PC-9 (cell line): ENCODE measurements around the gene SPG11. TPM values are rescaled to one million over a fixed set of nuclear protein-coding genes. Genes with fewer than 3 reads are reported as not detected.

ENCODE experiments used
- BruUV-seq: library from RNA; stranded (reverse); fragments of 400-500 nt; replicated peaks from 2 replicates; lab custom pipeline; 2021; lab: Mats Ljungman, UMichigan
- CTCF ChIA-PET: fragments of 300-600 bp; sonication (Branson Sonifier 250); formaldehyde crosslinking; loops from one replicate; lab custom pipeline; 2022; ENCODE audit warnings: antibody characterized with exemption; lab: Charles Lee
- POLR2A ChIA-PET: fragments of 300-600 bp; sonication (Branson Sonifier 250); formaldehyde crosslinking; loops from one replicate; lab custom pipeline; 2022; ENCODE audit warnings: antibody characterized with exemption; ENCODE audit not compliant: unreplicated experiment; lab: Charles Lee
- DNase-seq, 2 experiments: peaks; one replicate each; pipeline versions ENCODE4 v3.0.0 to v3.0.0-alpha.2; 2015 to 2022; ENCODE audit warnings: mixed read lengths in 1 of 2
- H2AFZ ChIP-seq: fragments of 200-600 bp; sonication (generic); 2 replicates; pipeline ENCODE4 v1.8.1; 2017; ENCODE audit warnings: antibody characterized with exemption
- H3F3A ChIP-seq: fragments of 200-600 bp; sonication (generic); 2 replicates; pipeline ENCODE4 v1.8.1; 2017; ENCODE audit warnings: antibody characterized with exemption, mild to moderate bottlenecking, low read depth; ENCODE audit not compliant: insufficient read depth
- H3K27ac ChIP-seq: fragments of 200-600 bp; sonication (generic); 2 replicates; pipeline ENCODE4 v1.6.1; 2016; ENCODE audit warnings: mixed run types
- H3K27me3 ChIP-seq: fragments of 200-600 bp; sonication (generic); 2 replicates; pipeline ENCODE4 v1.6.1; 2016; ENCODE audit warnings: low read depth, mixed run types; ENCODE audit not compliant: insufficient read depth
- H3K36me3 ChIP-seq: fragments of 200-600 bp; sonication (generic); 2 replicates; pipeline ENCODE4 v1.6.1; 2016; ENCODE audit warnings: low read depth, mixed run types
- H3K4me1 ChIP-seq: fragments of 200-600 bp; sonication (generic); replicated peaks from 2 replicates; pipeline ENCODE4 v1.6.1; 2016; ENCODE audit warnings: mixed run types; ENCODE audit not compliant: insufficient read depth
- H3K4me2 ChIP-seq: fragments of 200-600 bp; sonication (generic); 2 replicates; pipeline ENCODE4 v1.6.1; 2017; ENCODE audit warnings: mixed run types
- H3K4me3 ChIP-seq: fragments of 200-600 bp; sonication (generic); 2 replicates; pipeline ENCODE4 v1.6.1; 2016; ENCODE audit warnings: mixed run types
- H3K79me2 ChIP-seq: fragments of 200-600 bp; sonication (generic); 2 replicates; pipeline ENCODE4 v1.6.1; 2017; ENCODE audit warnings: low read depth, mixed run types
- H3K9me2 ChIP-seq: fragments of 200-600 bp; sonication (generic); 2 replicates; pipeline ENCODE4 v1.8.1; 2017; ENCODE audit warnings: mild to moderate bottlenecking; ENCODE audit not compliant: insufficient read depth
- H3K9me3 ChIP-seq: fragments of 200-600 bp; sonication (generic); 2 replicates; pipeline ENCODE4 v1.8.1; 2016; ENCODE audit warnings: low read depth; ENCODE audit not compliant: insufficient read depth
- H4K20me1 ChIP-seq: fragments of 200-600 bp; sonication (generic); 2 replicates; pipeline ENCODE4 v1.8.1; 2017; ENCODE audit not compliant: insufficient read depth
- EZH2 ChIP-seq: fragments of 200-600 bp; sonication (generic); IDR thresholded peaks from 2 replicates; pipeline ENCODE4 v1.8.0; 2017; ENCODE audit warnings: antibody characterized with exemption, low read depth
- intact Hi-C: fragments of 100-400 bp; cut with micrococcal nuclease; formaldehyde crosslinking; loops from one replicate; pipeline ENCODE4 v1.10.0; 2022; ENCODE audit not compliant: unreplicated experiment
- total RNA-seq: library from RNA; stranded (reverse); gene quantifications from 2 replicates; pipeline ENCODE4 v1.2.3, GENCODE V29; 2021
- TF ChIP-seq, protein P1 (sequence below): fragments of 200-600 bp; sonication (generic); conservative IDR thresholded peaks from 2 replicates; pipeline ENCODE4 v1.6.1; 2017; ENCODE audit warnings: mixed run types, antibody characterized with exemption, mild to moderate bottlenecking, moderate library complexity

Gene SPG11
- total RNA-seq, 1 experiment from 2014 or later = 64.2 TPM

GRCh38 chr15:44711743-44712345, 48.4 kb upstream of the SPG11 start:
- Histone ChIP-seq H3K4me2 (peak overlapping the region; percentile 93), H3K27ac (peak overlapping the region; percentile 45; the same call in 1 of the 2 replicates), H3K9me2 (no peaks in the 10 kb centered on the region), H2AFZ (peak overlapping the region; percentile 82), H3K36me3 (no peaks in the 10 kb centered on the region; the same call in 1 of the 2 replicates), H3K27me3 (no peaks in the 10 kb centered on the region), H3K4me3 (peak overlapping the region; percentile 94), H3F3A (peaks cover 10% of the 10 kb centered on the region; the same call in 1 of the 2 replicates), H4K20me1 (no peaks in the 10 kb centered on the region), H3K4me1 (peaks cover 15% of the 10 kb centered on the region), H3K9me3 (no peaks in the 10 kb centered on the region), H3K79me2 (peaks cover 41% of the 10 kb centered on the region)
- intact Hi-C loops = loop anchor here (1.0 kb wide), 2 partner anchors 14 to 49 kb away; partner anchors contain the start of gene SPG11
- BruUV-seq = TSS peak; percentile 52
- TF ChIP-seq EZH2 = no peak
- TF ChIP-seq, protein P1, sequence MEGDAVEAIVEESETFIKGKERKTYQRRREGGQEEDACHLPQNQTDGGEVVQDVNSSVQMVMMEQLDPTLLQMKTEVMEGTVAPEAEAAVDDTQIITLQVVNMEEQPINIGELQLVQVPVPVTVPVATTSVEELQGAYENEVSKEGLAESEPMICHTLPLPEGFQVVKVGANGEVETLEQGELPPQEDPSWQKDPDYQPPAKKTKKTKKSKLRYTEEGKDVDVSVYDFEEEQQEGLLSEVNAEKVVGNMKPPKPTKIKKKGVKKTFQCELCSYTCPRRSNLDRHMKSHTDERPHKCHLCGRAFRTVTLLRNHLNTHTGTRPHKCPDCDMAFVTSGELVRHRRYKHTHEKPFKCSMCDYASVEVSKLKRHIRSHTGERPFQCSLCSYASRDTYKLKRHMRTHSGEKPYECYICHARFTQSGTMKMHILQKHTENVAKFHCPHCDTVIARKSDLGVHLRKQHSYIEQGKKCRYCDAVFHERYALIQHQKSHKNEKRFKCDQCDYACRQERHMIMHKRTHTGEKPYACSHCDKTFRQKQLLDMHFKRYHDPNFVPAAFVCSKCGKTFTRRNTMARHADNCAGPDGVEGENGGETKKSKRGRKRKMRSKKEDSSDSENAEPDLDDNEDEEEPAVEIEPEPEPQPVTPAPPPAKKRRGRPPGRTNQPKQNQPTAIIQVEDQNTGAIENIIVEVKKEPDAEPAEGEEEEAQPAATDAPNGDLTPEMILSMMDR = no peak
- DNase-seq = no peak
- ChIA-PET POLR2A (interaction anchor here (0.6 to 1.2 kb wide), 4 partner anchors 15 to 49 kb away, joined by 3 to 7 read pairs (median 4); partner anchors contain the start of gene SPG11), CTCF (interaction anchor here (0.5 to 1.6 kb wide), 4 partner anchors 15 to 50 kb away, joined by 3 to 6 read pairs (median 4); partner anchors contain the start of gene SPG11)

- BruUV-seq = no TSS peak
- intact Hi-C loops = loop anchor here (1.0 kb wide), 2 partner anchors 15 to 48 kb away; partner anchors contain the start of gene SPG11
- Histone ChIP-seq H3K36me3 (no peaks in the 10 kb centered on the region; the same call in 1 of the 2 replicates), H3K27me3 (no peaks in the 10 kb centered on the region), H3K9me3 (no peaks in the 10 kb centered on the region), H3K27ac (peak within 1 kb of the TSS; percentile 53), H3K4me3 (peak within 1 kb of the TSS; percentile 94), H3K9me2 (no peaks in the 10 kb centered on the region), H3K4me2 (peak within 1 kb of the TSS; percentile 93), H4K20me1 (no peaks in the 10 kb centered on the region), H2AFZ (peak within 1 kb of the TSS; percentile 88), H3K4me1 (peaks cover 21% of the 10 kb centered on the region), H3F3A (peaks cover 10% of the 10 kb centered on the region; the same call in 1 of the 2 replicates), H3K79me2 (peaks cover 41% of the 10 kb centered on the region)
- CTCF ChIA-PET = interaction anchor here (0.5 to 1.6 kb wide), 6 partner anchors 15 to 307 kb away, joined by 3 to 6 read pairs (median 3); partner anchors contain the start of gene SPG11
- TF ChIP-seq, protein P1 = no peak
- TF ChIP-seq EZH2 = no peak
- POLR2A ChIA-PET = interaction anchor here (0.6 to 1.2 kb wide), 3 partner anchors 16 to 48 kb away, joined by 3 to 7 read pairs (median 5); partner anchors contain the start of gene SPG11
- DNase-seq = peak; percentile 88 to 95
Measured at GRCh38 chr15:44711096-44711742, 47.8 kb upstream of the SPG11 start, which contains the start of the genes B2M and PATL2. TSS of gene B2M (plus strand) at chr15:44711517. CDS start at chr15:44711547, 30 bp downstream. TSS of gene PATL2 (minus strand) at chr15:44711323. CDS start at chr15:44676490, 34,833 bp downstream.
